WI38 (cell line): ENCODE measurements around the gene PCDHB5.
"Not testable (repeated sequence)": the region's sequence is repeated elsewhere in the genome, so short reads cannot be mapped to it uniquely, and the experiment has no call there.

ENCODE experiments used
- H3K4me3 ChIP-seq: 2 replicates; pipeline ENCODE4 v1.5.1; 2011; ENCODE audit warnings: low read depth, mild to moderate bottlenecking, control low read depth, low read length
- TF ChIP-seq, protein P1 (sequence below): IDR thresholded peaks from 2 replicates; pipeline ENCODE4 v1.5.1; 2012; ENCODE audit warnings: low read depth, mild to moderate bottlenecking, control low read depth, low read length

The PCDHB5 gene

DNA sequence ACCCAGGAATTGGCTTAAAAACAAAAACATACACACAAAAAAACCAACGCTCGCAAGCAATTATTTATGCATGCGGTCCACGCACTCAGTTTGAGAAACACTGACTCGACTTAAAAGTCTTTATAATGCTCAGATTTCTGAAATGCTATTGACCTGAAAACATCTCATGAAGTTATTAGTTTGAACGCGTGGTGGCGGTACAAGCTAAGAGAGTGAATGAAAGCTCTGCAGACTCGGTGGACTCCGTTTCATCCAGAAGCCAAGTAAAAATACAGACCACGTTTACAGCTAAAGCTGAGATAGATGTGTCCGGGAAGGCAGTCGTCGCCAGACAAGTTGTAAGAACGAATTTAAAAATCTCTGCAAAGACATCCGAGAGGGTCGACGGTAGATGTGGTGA, 14.8 kb downstream of the PCDHB5 start, which contains the start of gene PCDHB6:
TSS of gene PCDHB6 (plus strand) at position 246 of the 400 bp plus-strand sequence. CDS start 201 bp downstream, outside the sequence.
- H3K4me3 ChIP-seq: peak within 1 kb of the TSS; percentile 34
- TF ChIP-seq, protein P1, sequence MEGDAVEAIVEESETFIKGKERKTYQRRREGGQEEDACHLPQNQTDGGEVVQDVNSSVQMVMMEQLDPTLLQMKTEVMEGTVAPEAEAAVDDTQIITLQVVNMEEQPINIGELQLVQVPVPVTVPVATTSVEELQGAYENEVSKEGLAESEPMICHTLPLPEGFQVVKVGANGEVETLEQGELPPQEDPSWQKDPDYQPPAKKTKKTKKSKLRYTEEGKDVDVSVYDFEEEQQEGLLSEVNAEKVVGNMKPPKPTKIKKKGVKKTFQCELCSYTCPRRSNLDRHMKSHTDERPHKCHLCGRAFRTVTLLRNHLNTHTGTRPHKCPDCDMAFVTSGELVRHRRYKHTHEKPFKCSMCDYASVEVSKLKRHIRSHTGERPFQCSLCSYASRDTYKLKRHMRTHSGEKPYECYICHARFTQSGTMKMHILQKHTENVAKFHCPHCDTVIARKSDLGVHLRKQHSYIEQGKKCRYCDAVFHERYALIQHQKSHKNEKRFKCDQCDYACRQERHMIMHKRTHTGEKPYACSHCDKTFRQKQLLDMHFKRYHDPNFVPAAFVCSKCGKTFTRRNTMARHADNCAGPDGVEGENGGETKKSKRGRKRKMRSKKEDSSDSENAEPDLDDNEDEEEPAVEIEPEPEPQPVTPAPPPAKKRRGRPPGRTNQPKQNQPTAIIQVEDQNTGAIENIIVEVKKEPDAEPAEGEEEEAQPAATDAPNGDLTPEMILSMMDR: 0 out of 2 replicates have a peak, but pooled peaks have one; percentile 13

- H3K4me3 ChIP-seq: peak overlapping the region; percentile 34
- TF ChIP-seq, protein P1: no peak
Measured at GRCh38 chr5:141150224-141150992, 15.4 kb downstream of the PCDHB5 start.

GRCh38 chr5:141150993-141151325, 16.0 kb downstream of the PCDHB5 start:
- H3K4me3 ChIP-seq: no peak overlapping the region
- TF ChIP-seq, protein P1: no peak

GRCh38 chr5:141151632-141152031, 16.6 kb downstream of the PCDHB5 start:
- not testable (repeated sequence) for H3K4me3 ChIP-seq

DNA sequence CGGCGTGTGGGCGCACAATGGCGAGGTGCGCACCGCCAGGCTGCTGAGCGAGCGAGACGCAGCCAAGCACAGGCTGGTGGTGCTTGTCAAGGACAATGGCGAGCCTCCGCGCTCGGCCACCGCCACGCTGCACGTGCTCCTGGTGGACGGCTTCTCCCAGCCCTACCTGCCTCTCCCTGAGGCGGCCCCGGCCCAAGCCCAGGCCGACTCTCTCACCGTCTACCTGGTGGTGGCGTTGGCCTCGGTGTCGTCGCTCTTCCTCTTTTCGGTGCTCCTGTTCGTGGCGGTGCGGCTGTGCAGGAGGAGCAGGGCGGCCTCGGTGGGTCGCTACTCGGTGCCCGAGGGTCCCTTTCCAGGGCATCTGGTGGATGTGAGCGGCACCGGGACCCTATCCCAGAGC, 17.1 kb downstream of the PCDHB5 start:
- not testable (repeated sequence) for H3K4me3 ChIP-seq

GRCh38 chr5:141155540-141156374, 20.8 kb downstream of the PCDHB5 start:
- TF ChIP-seq, protein P1: no peak
- H3K4me3 ChIP-seq: no peak overlapping the region

DNA sequence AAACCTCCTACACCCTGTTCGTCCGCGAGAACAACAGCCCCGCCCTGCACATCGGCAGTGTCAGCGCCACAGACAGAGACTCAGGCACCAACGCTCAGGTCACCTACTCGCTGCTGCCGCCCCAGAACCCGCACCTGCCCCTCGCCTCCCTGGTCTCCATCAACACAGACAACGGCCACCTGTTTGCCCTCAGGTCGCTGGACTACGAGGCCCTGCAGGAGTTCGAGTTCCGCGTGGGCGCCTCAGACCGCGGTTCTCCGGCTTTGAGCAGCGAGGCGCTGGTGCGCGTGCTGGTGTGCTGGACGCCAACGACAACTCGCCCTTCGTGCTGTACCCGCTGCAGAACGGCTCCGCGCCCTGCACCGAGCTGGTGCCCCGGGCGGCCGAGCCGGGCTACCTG, 22.4 kb downstream of the PCDHB5 start:
- not testable (repeated sequence) for H3K4me3 ChIP-seq

- not testable (repeated sequence) for H3K4me3 ChIP-seq
Measured at GRCh38 chr5:141157901-141158300, 22.9 kb downstream of the PCDHB5 start.

GRCh38 chr5:141172381-141173204, 37.6 kb downstream of the PCDHB5 start, which contains the start of gene PCDHB7:
TSS of gene PCDHB7 (plus strand) at chr5:141172644. CDS start at chr5:141172836, 192 bp downstream.
- TF ChIP-seq, protein P1: peak; percentile 66
- peak within 1 kb of the TSS; percentile 38 for H3K4me3 ChIP-seq

- not testable (repeated sequence) for H3K4me3 ChIP-seq
Measured at GRCh38 chr5:141174291-141175104, 39.5 kb downstream of the PCDHB5 start.
